Thyroid gland (tissue), 4 donors: Measurements from ENCODE around the gene SLC26A6.

Experiments
- CTCF ChIP-seq, 6 experiments: fragments of 200-600 bp in 3 of 6; fragments of 450-650 bp in 3 of 6; sonication (generic) in 3 of 6; IDR thresholded peaks; one replicate each; pipeline ENCODE4 v1.5.1; 2016 to 2019; ENCODE audit warnings: antibody characterized with exemption in 6 of 6, mild to moderate bottlenecking in 2 of 6, inconsistent platforms in 1 of 6, moderate library complexity in 1 of 6
- POLR2A ChIP-seq, 2 donors: fragments of 450-650 bp; IDR thresholded peaks; one replicate each; pipeline ENCODE4 v1.6.1; 2017; ENCODE audit warnings: antibody characterized with exemption in 2 of 2, mild to moderate bottlenecking in 2 of 2, moderate library complexity in 1 of 2

- TF ChIP-seq CTCF (IDR thresholded peaks at IDR 0.05) = no peak
- TF ChIP-seq POLR2A (IDR thresholded peaks at IDR 0.05) = no peak
These were observed 17.9 kb upstream of the SLC26A6 start for GRCh38 chr3:48652923-48653715.
